HepG2 (cell line): ENCODE data around the gene LDLRAD2. TPM values are rescaled to one million over a fixed set of nuclear protein-coding genes. Genes with fewer than 3 reads are reported as not detected.
A peak's percentile ranks its signal among the peaks of the same experiment; 100 is the strongest.

ENCODE experiments used
- IRF2 ChIP-seq: IDR thresholded peaks from 2 replicates; pipeline ENCODE4 v1.6.1; 2018; ENCODE audit warnings: missing genetic modification reagents, missing compliant biosample characterization
- MTA1 ChIP-seq: sonication (generic); formaldehyde crosslinking; IDR thresholded peaks from 2 replicates; pipeline ENCODE4 v1.4.0; 2020; ENCODE audit warnings: missing genetic modification reagents, mild to moderate bottlenecking, borderline replicate concordance
- NFAT5 ChIP-seq: sonication (generic); formaldehyde crosslinking; IDR thresholded peaks from 2 replicates; pipeline ENCODE4 v1.4.0; 2020; ENCODE audit warnings: missing genetic modification reagents
- NFRKB ChIP-seq: fragments of 450-650 bp; IDR thresholded peaks from 2 replicates; pipeline ENCODE4 v1.6.1; 2017
- POGZ ChIP-seq: sonication (generic); formaldehyde crosslinking; IDR thresholded peaks from 2 replicates; pipeline ENCODE4 v1.4.0; 2020; ENCODE audit warnings: mild to moderate bottlenecking, missing genetic modification reagents
- RNF219 ChIP-seq: sonication (generic); formaldehyde crosslinking; IDR thresholded peaks from 2 replicates; pipeline ENCODE4 v1.5.0; 2020; ENCODE audit warnings: mild to moderate bottlenecking, missing genetic modification reagents
- SPEN ChIP-seq: sonication (generic); formaldehyde crosslinking; IDR thresholded peaks from 2 replicates; pipeline ENCODE4 v1.5.1; 2020; ENCODE audit warnings: low read depth, mild to moderate bottlenecking, missing genetic modification reagents
- THAP9 ChIP-seq: sonication (generic); formaldehyde crosslinking; IDR thresholded peaks from 2 replicates; pipeline ENCODE4; 2020; ENCODE audit warnings: missing genetic modification reagents, mild to moderate bottlenecking, borderline replicate concordance
- TRAFD1 ChIP-seq: sonication (generic); formaldehyde crosslinking; IDR thresholded peaks from 2 replicates; pipeline ENCODE4 v1.5.1; 2020; ENCODE audit warnings: missing genetic modification reagents, mild to moderate bottlenecking, borderline replicate concordance
- ZBTB46 ChIP-seq: sonication (generic); formaldehyde crosslinking; IDR thresholded peaks from 2 replicates; pipeline ENCODE4 v1.4.0; 2020; ENCODE audit warnings: mild to moderate bottlenecking, missing genetic modification reagents, borderline replicate concordance
- ZNF17 ChIP-seq: sonication (generic); formaldehyde crosslinking; IDR thresholded peaks from 2 replicates; pipeline ENCODE4 v1.5.0; 2020; ENCODE audit warnings: mild to moderate bottlenecking, missing genetic modification reagents
- ZNF20 ChIP-seq: sonication (generic); formaldehyde crosslinking; IDR thresholded peaks from 2 replicates; pipeline ENCODE4 v1.4.0; 2020; ENCODE audit warnings: mild to moderate bottlenecking, moderate library complexity, missing genetic modification reagents
- ZNF225 ChIP-seq: sonication (generic); formaldehyde crosslinking; IDR thresholded peaks from 2 replicates; pipeline ENCODE4 v1.4.0; 2020; ENCODE audit warnings: mild to moderate bottlenecking, missing genetic modification reagents
- ZNF547 ChIP-seq: sonication (generic); formaldehyde crosslinking; IDR thresholded peaks from 2 replicates; pipeline ENCODE4 v1.5.1; 2020; ENCODE audit warnings: mild to moderate bottlenecking, missing genetic modification reagents
- polyA plus RNA-seq, 8 experiments: library from polyadenylated mRNA; depleted of rRNA in 3 of 8; stranded (reverse) in 7 of 8; unstranded in 1 of 8; fragments of >200 nt; fragmentation: Illumina TruSeq in 4 of 8; extraction: Trizol in 4 of 8; gene quantifications; 2 replicates each; pipeline versions ENCODE4 v1.2.1 to v1.2.3, GENCODE V29; 2011 to 2016; ENCODE audit warnings: low read depth in 4 of 8, missing spikeins in 1 of 8, mixed read lengths in 1 of 8; ENCODE audit not compliant: insufficient read depth in 1 of 8
- total RNA-seq, 5 experiments: library from RNA; depleted of rRNA; stranded (reverse); fragments of >200 nt; fragmentation: Illumina TruSeq; extraction: Trizol; gene quantifications; 2 replicates each; pipeline ENCODE4 v1.2.3, GENCODE V29; 2016; ENCODE audit warnings: low read depth in 1 of 5

Gene LDLRAD2
- total and polyA plus RNA-seq, 2 of the 13 experiments (the other 11 are each of a cell fraction or from before 2014, with no cell fraction given) = not detected

GRCh38 chr1:21782868-21783678, 29.0 kb upstream of the LDLRAD2 start, which contains the start of gene USP48 (continued):
- TF ChIP-seq THAP9 (CRISPR knock-in tag) = peak; percentile 78; the same call in 1 of the 2 replicates
- no peak for TF ChIP-seq TRAFD1 (CRISPR knock-in tag)
- peak; percentile 11; the same call in 1 of the 2 replicates for TF ChIP-seq MTA1 (CRISPR knock-in tag)
- TF ChIP-seq ZNF547 = peak; percentile 86
- TF ChIP-seq IRF2 (CRISPR knock-in tag) = no peak; the same call in 1 of the 2 replicates
- TF ChIP-seq ZBTB46 (CRISPR knock-in tag) = no peak
- no peak for TF ChIP-seq NFRKB
- no peak for TF ChIP-seq ZNF17 (CRISPR knock-in tag)
- peak; percentile 72 for TF ChIP-seq POGZ (CRISPR knock-in tag)
- TF ChIP-seq ZNF225 (CRISPR knock-in tag) = no peak; the same call in none of the 2 replicates
- 0 out of 2 replicates have a peak, but pooled peaks have one; percentile 63 for TF ChIP-seq ZNF20 (CRISPR knock-in tag)
- peak; percentile 89 for TF ChIP-seq SPEN (CRISPR knock-in tag)
- peak; percentile 49 for TF ChIP-seq NFAT5
- TF ChIP-seq RNF219 = no peak
